Measurements from ENCODE around the gene SGMS1. TPM values are rescaled to one million over a fixed set of nuclear protein-coding genes. Genes with fewer than 3 reads are reported as not detected.

The SGMS1 gene
- total RNA-seq, 2 donors from 2014 or later, result 67.0 to 68.2 TPM

- intact Hi-C loops (cut with DNase I), result no loop called here
- WGBS, result 81% methylated on average over 3 of the region's 3 CpGs
- no peaks in the 10 kb centered on the region for H3K4me1 ChIP-seq (replicated peaks)
- H3K27me3 ChIP-seq (replicated peaks; ENCODE audit: insufficient read depth), result no peaks in the 10 kb centered on the region
- H3K9me3 ChIP-seq, result no peaks in the 10 kb centered on the region
- H3K4me3 ChIP-seq, result no peak overlapping the region
- DNase-seq (ENCODE audit: low spot score), result no peak
- no peaks in the 10 kb centered on the region for H3K36me3 ChIP-seq
- TF ChIP-seq POLR2A (IDR thresholded peaks at IDR 0.05) (no peak), CTCF (IDR thresholded peaks at IDR 0.05) (no peak), POLR2AphosphoS5 (IDR thresholded peaks at IDR 0.05) (no peak)
- H3K27ac ChIP-seq, result no peak overlapping the region
Observed at GRCh38 chr10:50345545-50345944, 278.2 kb downstream of the SGMS1 start.

- no peak for DNase-seq (ENCODE audit: low spot score)
- WGBS, result 82% methylated on average over 12 of the region's 12 CpGs
- no peak overlapping the region for H3K4me3 ChIP-seq
- no peaks in the 10 kb centered on the region for H3K4me1 ChIP-seq (replicated peaks)
- H3K9me3 ChIP-seq, result no peaks in the 10 kb centered on the region
- H3K27me3 ChIP-seq (replicated peaks; ENCODE audit: insufficient read depth), result no peaks in the 10 kb centered on the region
- TF ChIP-seq CTCF (IDR thresholded peaks at IDR 0.05), result no peak
- no peak overlapping the region for H3K27ac ChIP-seq
- no peaks in the 10 kb centered on the region for H3K36me3 ChIP-seq
- intact Hi-C loops (cut with DNase I), result no loop called here
Observed at GRCh38 chr10:50343702-50344331, 279.9 kb downstream of the SGMS1 start.

- intact Hi-C loops (cut with DNase I), result no loop called here
- 64% methylated on average over 2 of the region's 2 CpGs for WGBS
- Histone ChIP-seq H3K4me3 (no peak overlapping the region), H3K27me3 (replicated peaks; ENCODE audit: insufficient read depth) (no peaks in the 10 kb centered on the region), H3K27ac (no peak overlapping the region), H3K9me3 (no peaks in the 10 kb centered on the region), H3K4me1 (replicated peaks) (no peaks in the 10 kb centered on the region), H3K36me3 (no peaks in the 10 kb centered on the region)
- DNase-seq (ENCODE audit: low spot score), result no peak
- TF ChIP-seq CTCF (IDR thresholded peaks at IDR 0.05) (no peak), POLR2AphosphoS5 (IDR thresholded peaks at IDR 0.05) (no peak), POLR2A (IDR thresholded peaks at IDR 0.05) (no peak)
Observed at GRCh38 chr10:50341987-50342386, 281.8 kb downstream of the SGMS1 start.

- no peaks in the 10 kb centered on the region for H3K27me3 ChIP-seq (replicated peaks; ENCODE audit: insufficient read depth)
- no peak overlapping the region for H3K4me3 ChIP-seq
- TF ChIP-seq POLR2AphosphoS5 (IDR thresholded peaks at IDR 0.05) (no peak), CTCF (IDR thresholded peaks at IDR 0.05) (no peak), POLR2A (IDR thresholded peaks at IDR 0.05) (no peak)
- H3K36me3 ChIP-seq, result no peaks in the 10 kb centered on the region
- no peak overlapping the region for H3K27ac ChIP-seq
- WGBS, result 73% methylated on average over 4 of the region's 4 CpGs
- H3K4me1 ChIP-seq (replicated peaks), result no peaks in the 10 kb centered on the region
- H3K9me3 ChIP-seq, result no peaks in the 10 kb centered on the region
- no peak for DNase-seq (ENCODE audit: low spot score)
- intact Hi-C loops (cut with DNase I), result no loop called here
Observed at GRCh38 chr10:50336140-50336539, 287.6 kb downstream of the SGMS1 start.

- H3K27ac ChIP-seq, result no peak overlapping the region
- no peaks in the 10 kb centered on the region for H3K27me3 ChIP-seq (replicated peaks; ENCODE audit: insufficient read depth)
- no peak for TF ChIP-seq POLR2AphosphoS5 (IDR thresholded peaks at IDR 0.05)
- no peak for TF ChIP-seq CTCF (IDR thresholded peaks at IDR 0.05)
- no peak for TF ChIP-seq POLR2A (IDR thresholded peaks at IDR 0.05)
- intact Hi-C loops (cut with DNase I), result no loop called here
- 96% methylated on average over 2 of the region's 2 CpGs for WGBS
- H3K36me3 ChIP-seq, result no peaks in the 10 kb centered on the region
- no peaks in the 10 kb centered on the region for H3K9me3 ChIP-seq
- no peak overlapping the region for H3K4me3 ChIP-seq
- H3K4me1 ChIP-seq (replicated peaks), result no peaks in the 10 kb centered on the region
- no peak for DNase-seq (ENCODE audit: low spot score)
Observed at GRCh38 chr10:50335397-50335796, 288.4 kb downstream of the SGMS1 start.

Measured in prostate gland (tissue), 2 donors.